T follicular helper cell (primary cell): ENCODE data around the gene DNAJC30.
"Not testable (repeated sequence)": the region's sequence is repeated elsewhere in the genome, so short reads cannot be mapped to it uniquely, and the experiment has no call there.

ENCODE experiments used
- DNase-seq: peaks from one replicate; pipeline ENCODE4 v3.0.0-alpha.2; 2020; ENCODE audit warnings: low read depth

DNAJC30 gene

GRCh38 chr7:73681031-73681430, 2.2 kb downstream of the DNAJC30 start:
- no peak for DNase-seq

DNA sequence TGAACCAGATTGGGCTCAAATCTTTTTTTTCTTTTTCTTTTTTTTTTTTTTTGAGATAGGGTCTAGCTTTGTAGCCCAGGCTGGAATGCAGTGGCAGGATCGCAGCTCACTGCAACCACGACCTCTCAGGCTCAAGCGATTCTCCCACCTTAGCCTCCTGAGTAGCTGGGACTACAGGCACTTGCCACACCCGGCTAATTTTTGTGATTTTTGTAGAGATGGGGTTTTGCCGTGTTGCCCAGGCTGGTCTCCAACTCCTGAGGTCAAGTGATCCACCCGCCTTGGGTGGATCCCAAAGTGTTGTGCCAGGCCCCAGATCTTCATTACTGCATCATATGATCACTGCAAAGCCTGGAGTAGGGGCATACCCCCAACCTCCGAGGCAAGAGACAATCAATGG, 2.8 kb downstream of the DNAJC30 start:
- DNase-seq: no peak

DNA sequence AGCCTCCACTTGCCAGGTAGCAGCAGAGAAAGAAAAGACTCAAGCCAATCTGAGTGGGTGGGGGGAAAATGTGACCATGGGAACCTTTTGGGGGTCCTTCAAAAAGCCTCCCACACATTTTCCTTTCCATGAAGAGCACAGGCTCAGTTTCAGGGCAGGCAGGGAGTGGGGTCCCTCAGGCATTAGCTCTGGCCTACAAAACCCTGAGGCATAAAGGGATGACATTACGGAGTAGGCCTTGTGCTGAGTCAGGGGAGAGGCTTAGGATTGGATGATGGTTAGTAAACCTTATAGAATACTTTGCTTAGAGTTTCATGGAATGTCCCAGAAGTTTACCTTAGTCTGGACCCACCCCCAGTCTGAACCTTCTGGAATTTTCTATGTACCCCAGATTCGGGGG, 3.5 kb downstream of the DNAJC30 start:
- no peak for DNase-seq

DNA sequence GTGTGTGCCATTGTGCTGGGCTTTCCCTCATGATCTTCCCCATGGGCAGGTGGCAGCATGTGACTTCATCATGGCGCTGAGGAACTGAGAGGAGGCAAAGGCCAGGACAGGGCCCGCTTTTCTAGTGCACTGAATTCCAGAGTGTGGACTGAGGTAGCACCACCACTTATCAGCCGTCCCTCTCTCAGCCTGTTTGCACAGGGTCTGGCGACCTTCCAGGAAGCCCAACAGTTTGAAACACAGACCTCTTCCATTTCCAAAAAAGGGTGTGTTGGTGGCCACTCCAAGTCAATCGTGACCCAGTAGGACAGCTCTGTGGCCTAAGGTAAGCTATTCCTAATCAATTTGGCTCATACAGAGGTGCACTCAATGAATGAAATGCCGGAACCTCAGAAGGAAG, 4.4 kb downstream of the DNAJC30 start:
- DNase-seq: no peak

DNA sequence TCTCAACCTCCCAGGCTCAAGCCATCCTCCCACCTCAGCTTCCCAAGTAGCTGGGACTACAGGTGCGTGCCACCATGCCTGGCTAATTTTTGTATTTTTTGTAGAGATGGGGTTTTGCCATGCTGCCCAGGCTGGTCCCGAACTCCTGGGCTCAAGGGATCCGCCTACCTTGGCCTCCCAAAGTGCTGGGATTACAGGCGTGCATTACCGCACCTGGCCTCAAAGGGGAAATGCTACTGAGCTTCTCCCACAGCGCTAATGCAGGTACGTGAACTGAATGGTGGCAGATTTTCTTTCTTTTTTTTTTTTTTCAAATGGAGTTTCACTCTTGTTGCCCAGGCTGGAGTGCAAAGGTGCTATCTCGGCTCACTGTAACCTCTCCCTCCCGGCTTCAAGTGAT, 7.2 kb downstream of the DNAJC30 start:
- not testable (repeated sequence) for DNase-seq

GRCh38 chr7:73674468-73675124, 8.7 kb downstream of the DNAJC30 start:
- DNase-seq: no peak

GRCh38 chr7:73671857-73672445, 11.3 kb downstream of the DNAJC30 start:
- no peak for DNase-seq

- DNase-seq: no peak
Measured at GRCh38 chr7:73671322-73671661, 12.0 kb downstream of the DNAJC30 start.

GRCh38 chr7:73669858-73670385, 13.3 kb downstream of the DNAJC30 start:
- no peak for DNase-seq

- DNase-seq: no peak
Measured at GRCh38 chr7:73669288-73669701, 14.0 kb downstream of the DNAJC30 start.

DNA sequence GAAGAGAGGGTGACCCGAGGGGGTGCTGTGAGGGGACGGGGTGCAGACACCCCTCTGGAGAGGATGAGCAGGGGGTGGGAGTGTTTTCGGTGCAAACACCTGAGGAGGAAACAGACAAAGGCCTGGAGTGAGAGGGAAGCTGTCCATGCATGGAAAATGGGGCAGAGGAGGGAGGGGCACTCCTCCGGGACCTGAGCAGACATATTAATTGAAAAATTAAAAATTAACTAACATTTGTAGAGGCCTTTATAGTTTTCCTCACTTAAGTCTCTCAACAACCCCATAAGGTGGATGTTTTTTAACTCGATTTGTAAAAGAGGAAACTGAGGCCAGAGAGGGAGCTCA, 14.4 kb downstream of the DNAJC30 start:
- no peak for DNase-seq

DNA sequence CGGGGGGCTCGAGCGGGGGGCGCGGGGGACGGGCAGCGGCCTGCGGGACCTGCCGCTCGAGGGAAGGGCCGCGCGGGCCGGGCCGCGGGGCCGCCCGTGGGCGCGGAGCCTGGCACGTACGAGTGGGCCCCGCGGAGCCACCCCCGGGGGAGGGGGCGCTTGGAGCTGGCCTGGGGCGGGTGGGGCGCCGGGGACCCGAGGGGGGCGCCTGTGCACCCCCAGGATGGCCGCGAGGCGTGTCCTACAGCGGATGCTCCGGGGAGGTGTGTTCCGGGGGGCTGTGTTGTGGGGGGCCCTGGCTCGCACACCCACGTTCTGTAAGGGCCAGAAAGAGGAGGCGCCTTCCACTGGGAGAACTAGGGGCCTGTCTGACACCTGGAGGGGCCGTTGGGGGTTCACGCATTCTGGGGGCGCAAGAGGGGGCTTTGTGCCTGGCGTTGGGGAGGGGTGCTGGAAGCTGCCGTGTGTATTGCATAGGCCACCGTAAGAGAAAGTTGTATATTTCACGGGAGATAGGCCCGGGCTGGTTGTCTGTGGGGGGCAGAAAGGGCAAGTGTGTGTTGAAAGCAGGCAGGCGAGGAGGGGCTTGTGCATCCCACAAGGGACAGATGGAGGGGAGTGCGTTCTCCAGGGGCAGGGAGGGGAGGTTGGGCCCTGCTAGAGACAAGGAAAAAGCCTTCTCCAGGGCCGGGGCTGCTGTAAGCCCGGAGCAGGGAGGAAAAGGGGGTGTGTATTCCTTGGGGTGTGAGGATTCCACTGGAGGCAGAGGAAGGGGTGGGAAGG, 15.0 kb downstream of the DNAJC30 start:
- DNase-seq: no peak

DNA sequence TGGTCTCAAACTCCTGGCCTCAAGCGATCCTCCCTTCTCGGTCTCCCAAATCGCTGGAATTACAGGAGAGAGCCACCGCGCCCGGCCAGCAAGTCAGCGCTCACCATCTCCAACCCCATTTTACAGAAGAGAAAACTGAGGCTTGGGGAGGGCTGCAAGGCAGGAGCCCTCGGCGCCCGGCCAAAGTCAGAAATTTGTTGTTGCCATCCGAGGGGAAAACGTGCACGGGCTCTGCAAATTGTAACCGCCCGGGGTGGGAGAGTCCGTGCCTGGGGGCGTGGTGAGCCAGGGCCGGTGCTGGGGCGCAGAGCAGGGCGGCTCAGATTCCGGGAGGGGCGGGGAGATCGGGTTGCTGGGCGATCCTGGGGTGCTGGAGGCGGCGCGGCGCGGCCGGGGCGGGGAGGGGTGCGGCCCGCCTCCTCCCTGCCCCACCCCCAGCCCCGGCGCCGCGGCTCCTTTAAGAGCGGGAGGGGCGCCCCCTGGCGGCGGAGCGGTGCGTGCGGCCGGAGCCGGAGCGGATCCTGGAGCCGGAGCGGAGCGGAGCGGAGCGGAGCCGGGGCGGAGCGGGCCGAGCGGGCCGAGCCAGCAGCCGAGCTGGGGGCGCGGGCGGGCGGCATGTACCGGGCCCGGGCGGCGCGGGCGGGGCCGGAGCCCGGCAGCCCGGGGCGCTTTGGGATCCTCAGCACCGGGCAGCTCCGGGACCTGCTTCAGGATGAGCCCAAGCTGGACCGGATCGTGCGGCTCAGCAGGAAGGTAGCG, 15.7 kb downstream of the DNAJC30 start, which contains the start of gene VPS37D:
TSS of gene VPS37D (plus strand) at position 488 of the 759 bp plus-strand sequence. CDS start at position 616, 128 bp downstream.
- DNase-seq: peak; percentile 89

GRCh38 chr7:73663033-73663432, 20.2 kb downstream of the DNAJC30 start:
- DNase-seq: no peak

DNA sequence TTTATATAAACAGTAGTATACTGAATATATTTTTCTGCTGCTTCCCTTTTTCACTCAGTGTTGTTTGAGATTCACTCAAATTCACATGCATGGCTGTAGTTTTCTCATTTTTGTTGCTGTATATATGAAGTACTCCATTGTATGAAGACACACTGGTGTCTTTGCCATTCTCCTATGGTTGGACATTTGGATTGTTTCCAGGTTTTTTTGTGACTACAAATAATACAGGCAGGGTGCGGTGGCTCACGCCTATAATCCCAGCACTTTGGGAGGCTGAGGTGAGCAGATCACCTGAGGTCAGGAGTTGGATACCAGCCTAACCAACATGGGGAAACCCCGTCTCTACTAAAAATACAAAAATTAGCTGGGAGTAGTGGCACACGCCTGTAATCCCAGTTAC, 22.7 kb downstream of the DNAJC30 start:
- DNase-seq: not testable (repeated sequence)

DNA sequence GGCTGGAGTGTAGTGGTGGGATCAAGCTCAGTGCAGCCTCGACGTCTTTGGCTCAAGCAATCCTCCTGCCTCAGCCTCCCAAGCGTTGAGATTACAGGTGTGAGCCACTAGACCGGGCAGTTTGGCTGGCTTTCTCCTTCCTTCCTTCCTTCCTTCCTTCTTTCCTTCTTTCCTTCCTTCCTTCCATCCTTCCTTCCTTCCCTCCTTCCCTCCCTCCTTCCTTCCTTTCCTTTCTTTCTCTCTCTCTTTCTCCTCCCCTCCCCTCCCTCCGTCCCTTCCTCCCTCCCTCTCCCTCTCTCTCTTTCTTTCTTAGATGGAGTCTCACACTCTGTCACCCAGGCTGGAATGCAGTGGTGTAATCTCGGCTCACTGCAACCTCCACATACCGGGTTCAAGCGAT, 23.3 kb downstream of the DNAJC30 start:
- DNase-seq: no peak

- not testable (repeated sequence) for DNase-seq
Measured at GRCh38 chr7:73655309-73655708, 27.9 kb downstream of the DNAJC30 start.

GRCh38 chr7:73652541-73652949, 30.7 kb downstream of the DNAJC30 start:
- no peak for DNase-seq

GRCh38 chr7:73650524-73650923, 32.7 kb downstream of the DNAJC30 start:
- DNase-seq: no peak

GRCh38 chr7:73649576-73649975, 33.7 kb downstream of the DNAJC30 start:
- no peak for DNase-seq

DNA sequence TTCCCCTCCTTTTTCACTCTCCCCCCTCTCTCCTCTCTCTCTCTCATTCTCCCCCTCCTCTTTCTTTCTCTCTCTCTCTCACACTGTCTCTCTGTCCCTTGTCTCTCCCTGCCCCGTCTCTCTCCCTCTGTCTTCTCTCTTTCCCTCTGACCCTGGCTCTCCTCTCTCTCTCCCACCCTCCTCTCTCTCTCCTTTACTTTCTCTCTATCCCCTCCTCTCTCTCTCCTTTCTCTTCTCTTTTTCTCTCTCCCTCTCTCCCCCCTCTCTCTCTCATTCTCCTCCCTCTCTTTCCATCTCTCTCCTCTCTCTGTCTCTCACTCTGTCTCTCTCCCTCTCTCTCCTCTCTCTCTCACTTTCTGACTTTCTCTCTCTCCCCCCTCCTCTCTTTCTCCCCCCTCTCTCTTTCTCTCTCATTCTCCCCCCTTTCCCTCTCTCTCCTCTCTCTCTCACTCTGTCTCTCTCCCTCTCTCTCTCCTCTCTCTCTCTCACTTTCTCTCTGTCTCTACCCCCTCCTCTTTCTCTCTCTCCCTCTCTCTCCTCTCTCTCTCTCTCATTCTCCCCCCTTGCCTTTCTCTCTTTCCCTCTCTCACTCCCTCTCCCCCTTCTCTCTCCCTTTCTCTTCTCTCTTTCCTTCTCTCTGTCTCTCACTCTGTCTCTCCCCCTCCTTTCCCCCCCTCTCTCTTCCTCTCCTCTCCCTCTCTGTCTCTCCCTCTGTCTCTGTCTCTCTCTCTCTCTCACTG, 34.5 kb downstream of the DNAJC30 start:
- no peak for DNase-seq
